Astrocyte (in vitro differentiated cells and primary cell): ENCODE results near the gene TPO. TPM values are rescaled to one million over a fixed set of nuclear protein-coding genes. Genes with fewer than 3 reads are reported as not detected.

Experiments used
- DNase-seq: peaks from one replicate; pipeline ENCODE4 v3.0.0-alpha.2; 2010; ENCODE audit warnings: low read depth
- FAIRE-seq: peaks from 2 replicates; lab custom pipeline; 2011; peaks lifted over from hg19 to GRCh38; lab: Jason Lieb, UNC
- H2AFZ ChIP-seq: 2 replicates; pipeline ENCODE4 v1.6.0; 2012; ENCODE audit warnings: low read depth, low read length, inconsistent platforms
- H3K27ac ChIP-seq: 2 replicates; pipeline ENCODE4 v1.5.1; 2011; ENCODE audit warnings: low read depth, low read length, inconsistent platforms
- H3K27me3 ChIP-seq: 2 replicates; pipeline ENCODE4 v1.6.0; 2011; ENCODE audit warnings: low read length, inconsistent platforms; ENCODE audit not compliant: insufficient read depth
- H3K36me3 ChIP-seq: 2 replicates; pipeline ENCODE4 v1.5.1; 2011; ENCODE audit warnings: low read length, inconsistent platforms; ENCODE audit not compliant: insufficient read depth
- H3K4me1 ChIP-seq: 2 replicates; pipeline ENCODE4 v1.5.1; 2011; ENCODE audit warnings: low read length, inconsistent platforms; ENCODE audit not compliant: insufficient read depth
- H3K4me2 ChIP-seq: 2 replicates; pipeline ENCODE4 v1.6.0; 2012; ENCODE audit warnings: low read length, inconsistent platforms
- H3K4me3 ChIP-seq: 2 replicates; pipeline ENCODE4 v1.5.1; 2011; ENCODE audit warnings: low read depth, mild to moderate bottlenecking, low read length, inconsistent platforms; ENCODE audit not compliant: insufficient read depth
- H3K79me2 ChIP-seq: 2 replicates; pipeline ENCODE4 v1.6.0; 2012; ENCODE audit warnings: mild to moderate bottlenecking, low read length, inconsistent platforms; ENCODE audit not compliant: insufficient read depth
- H3K9ac ChIP-seq: 2 replicates; pipeline ENCODE4 v1.6.0; 2012; ENCODE audit warnings: mild to moderate bottlenecking, low read length, inconsistent platforms
- H3K9me3 ChIP-seq: 2 replicates; pipeline ENCODE4 v1.5.1; 2012; ENCODE audit warnings: low read depth, mild to moderate bottlenecking, low read length, inconsistent platforms; ENCODE audit not compliant: insufficient read depth
- H4K20me1 ChIP-seq: 2 replicates; pipeline ENCODE4 v1.6.0; 2012; ENCODE audit warnings: low read length, inconsistent platforms; ENCODE audit not compliant: insufficient read depth
- H3K27ac Mint-ChIP-seq: one replicate; pipeline ENCODE4 v1.8.0; 2021; ENCODE audit warnings: mild to moderate bottlenecking, mixed read lengths; ENCODE audit not compliant: unreplicated experiment
- H3K27me3 Mint-ChIP-seq: one replicate; pipeline ENCODE4 v1.8.0; 2021; ENCODE audit warnings: low read depth, mixed read lengths; ENCODE audit not compliant: unreplicated experiment
- H3K36me3 Mint-ChIP-seq: one replicate; pipeline ENCODE4 v1.8.0; 2021; ENCODE audit warnings: low read depth, mixed read lengths; ENCODE audit not compliant: unreplicated experiment
- H3K4me1 Mint-ChIP-seq: one replicate; pipeline ENCODE4 v1.8.0; 2021; ENCODE audit warnings: low read depth, mixed read lengths; ENCODE audit not compliant: unreplicated experiment
- H3K4me3 Mint-ChIP-seq: one replicate; pipeline ENCODE4 v1.8.0; 2021; ENCODE audit warnings: mild to moderate bottlenecking, moderate library complexity, mixed read lengths; ENCODE audit not compliant: unreplicated experiment
- H3K9me3 Mint-ChIP-seq: one replicate; pipeline ENCODE4 v1.8.0; 2021; ENCODE audit warnings: mild to moderate bottlenecking, mixed read lengths; ENCODE audit not compliant: unreplicated experiment
- CTCF ChIP-seq: IDR thresholded peaks from 2 replicates; pipeline ENCODE4 v1.5.1; 2011; ENCODE audit warnings: low read depth, mild to moderate bottlenecking, inconsistent platforms, low read length, moderate library complexity; ENCODE audit not compliant: insufficient read depth
- EZH2 ChIP-seq: IDR thresholded peaks from 2 replicates; pipeline ENCODE4 v1.6.1; 2012; ENCODE audit warnings: mild to moderate bottlenecking, low read length, inconsistent platforms; ENCODE audit not compliant: insufficient read depth
- total RNA-seq: library from RNA; stranded (reverse); gene quantifications from 2 replicates; pipeline ENCODE4 v1.2.1, GENCODE V29; 2021

TPO gene
- total RNA-seq, 1 donor from 2014 or later: not detected

DNA sequence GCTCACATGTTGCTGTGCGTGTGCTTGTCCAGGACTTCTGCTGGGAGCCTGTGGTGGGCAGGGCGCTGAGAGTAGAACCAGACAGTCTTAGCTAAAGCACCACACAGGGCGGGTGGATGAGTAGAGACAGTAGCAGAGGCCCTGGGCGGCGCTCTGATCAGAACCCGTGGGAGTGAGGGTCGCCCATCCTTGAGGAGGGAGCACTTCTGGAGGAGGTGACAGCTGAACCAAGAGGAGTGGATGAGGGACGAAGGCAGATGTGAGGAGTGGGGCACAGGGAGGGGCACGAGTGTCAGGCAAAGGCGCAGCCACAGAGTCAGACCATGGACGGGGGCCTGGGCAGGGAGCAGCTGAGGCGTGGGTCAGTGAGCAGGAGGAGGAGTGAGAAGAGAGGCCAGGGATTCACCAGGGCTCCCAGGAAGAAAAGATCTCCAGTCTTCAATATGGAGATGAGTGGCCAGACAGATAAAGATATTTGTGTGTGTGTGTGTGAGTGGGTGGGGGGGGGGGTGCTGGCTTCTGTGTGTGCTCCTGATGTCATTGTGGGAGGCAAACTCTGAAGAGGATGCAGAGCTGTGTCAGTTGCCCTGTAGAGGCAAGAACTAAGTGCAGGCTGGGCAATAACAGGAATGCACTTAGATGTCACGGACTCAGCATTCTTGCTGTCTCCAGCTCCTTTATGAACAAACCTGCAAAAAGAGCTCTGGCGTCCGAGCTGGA, 79.6 kb downstream of the TPO start:
- no peak overlapping the region for H2AFZ ChIP-seq
- Mint-ChIP-seq H3K4me1 (peaks cover 2% of the 10 kb centered on the region), H3K36me3 (no peaks in the 10 kb centered on the region), H3K27ac (no peak overlapping the region), H3K27me3 (peaks cover 30% of the 10 kb centered on the region), H3K4me3 (no peak overlapping the region), H3K9me3 (no peaks in the 10 kb centered on the region)
- DNase-seq: no peak
- TF ChIP-seq CTCF (no peak), EZH2 (no peak)
- no peaks in the 10 kb centered on the region for H3K27me3 ChIP-seq
- no peak for FAIRE-seq
- H4K20me1 ChIP-seq: no peaks in the 10 kb centered on the region
- no peaks in the 10 kb centered on the region for H3K79me2 ChIP-seq
- peaks cover 6% of the 10 kb centered on the region for H3K9me3 ChIP-seq
- H3K27ac ChIP-seq: no peak overlapping the region
- H3K4me2 ChIP-seq: no peak overlapping the region
- no peak overlapping the region for H3K4me3 ChIP-seq
- H3K9ac ChIP-seq: no peak overlapping the region
- no peaks in the 10 kb centered on the region for H3K4me1 ChIP-seq
- H3K36me3 ChIP-seq: no peaks in the 10 kb centered on the region

DNA sequence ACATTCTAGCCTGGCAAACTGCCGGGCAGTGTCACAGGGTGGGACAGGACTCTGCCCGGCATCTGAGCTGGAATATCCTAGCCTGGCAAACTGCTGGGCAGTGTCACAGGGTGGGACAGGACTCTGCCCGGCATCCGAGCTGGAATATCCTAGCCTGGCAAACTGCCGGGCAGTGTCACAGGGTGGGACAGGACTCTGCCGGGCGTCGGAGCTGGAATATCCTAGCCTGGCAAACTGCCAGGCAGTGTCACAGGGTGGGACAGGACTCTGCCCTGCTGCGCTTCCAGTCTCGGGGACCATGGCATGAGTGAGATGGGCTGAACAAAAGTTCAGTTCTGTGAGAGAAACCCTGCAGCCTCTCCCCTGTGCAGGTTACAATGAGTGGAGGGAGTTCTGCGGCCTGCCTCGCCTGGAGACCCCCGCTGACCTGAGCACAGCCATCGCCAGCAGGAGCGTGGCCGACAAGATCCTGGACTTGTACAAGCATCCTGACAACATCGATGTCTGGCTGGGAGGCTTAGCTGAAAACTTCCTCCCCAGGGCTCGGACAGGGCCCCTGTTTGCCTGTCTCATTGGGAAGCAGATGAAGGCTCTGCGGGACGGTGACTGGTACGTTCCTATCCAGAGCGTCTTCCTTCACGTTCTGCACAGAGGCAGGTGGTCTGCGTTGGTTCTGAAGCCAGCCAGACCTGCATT, 80.3 kb downstream of the TPO start:
- Mint-ChIP-seq H3K36me3 (no peaks in the 10 kb centered on the region), H3K27ac (no peak overlapping the region), H3K27me3 (peaks cover 34% of the 10 kb centered on the region), H3K4me1 (peaks cover 2% of the 10 kb centered on the region), H3K4me3 (no peak overlapping the region), H3K9me3 (no peaks in the 10 kb centered on the region)
- no peak overlapping the region for H3K4me2 ChIP-seq
- no peak overlapping the region for H3K9ac ChIP-seq
- DNase-seq (no peak), FAIRE-seq (no peak)
- no peaks in the 10 kb centered on the region for H3K36me3 ChIP-seq
- H3K4me1 ChIP-seq: no peaks in the 10 kb centered on the region
- H3K79me2 ChIP-seq: no peaks in the 10 kb centered on the region
- no peak overlapping the region for H3K27ac ChIP-seq
- no peak for TF ChIP-seq EZH2
- TF ChIP-seq CTCF: no peak
- peaks cover 6% of the 10 kb centered on the region for H3K9me3 ChIP-seq
- H4K20me1 ChIP-seq: no peaks in the 10 kb centered on the region
- no peak overlapping the region for H2AFZ ChIP-seq
- H3K4me3 ChIP-seq: no peak overlapping the region
- H3K27me3 ChIP-seq: no peaks in the 10 kb centered on the region

GRCh38 chr2:1494257-1494656, 81.0 kb downstream of the TPO start:
- Histone ChIP-seq H3K4me3 (no peak overlapping the region), H4K20me1 (no peaks in the 10 kb centered on the region), H3K36me3 (no peaks in the 10 kb centered on the region), H3K4me1 (no peaks in the 10 kb centered on the region), H3K9me3 (no peaks in the 10 kb centered on the region), H2AFZ (no peak overlapping the region), H3K79me2 (no peaks in the 10 kb centered on the region), H3K4me2 (no peak overlapping the region), H3K9ac (no peak overlapping the region), H3K27me3 (no peaks in the 10 kb centered on the region), H3K27ac (no peak overlapping the region)
- no peak for DNase-seq
- H3K4me1 Mint-ChIP-seq: peaks cover 1% of the 10 kb centered on the region
- TF ChIP-seq EZH2 (no peak), CTCF (no peak)
- peaks cover 38% of the 10 kb centered on the region for H3K27me3 Mint-ChIP-seq
- no peak overlapping the region for H3K4me3 Mint-ChIP-seq
- no peak overlapping the region for H3K27ac Mint-ChIP-seq
- H3K9me3 Mint-ChIP-seq: no peaks in the 10 kb centered on the region
- no peak for FAIRE-seq
- H3K36me3 Mint-ChIP-seq: no peaks in the 10 kb centered on the region
